Mesenchymal stem cell (in vitro differentiated cells and primary cell): ENCODE data around the gene KLHL15.

Experiments used
- DNase-seq: peaks from one replicate; pipeline ENCODE4 v3.0.0-alpha.2; 2013
- H2AFZ ChIP-seq: one replicate; pipeline ENCODE4 v1.6.1; 2013; ENCODE audit warnings: low read depth, mild to moderate bottlenecking, control low read depth, inconsistent platforms, low read length, moderate library complexity
- H2AK5ac ChIP-seq: 2 replicates; pipeline ENCODE4 v1.6.1; 2013; ENCODE audit warnings: low read length, moderate library complexity, mild to moderate bottlenecking, inconsistent platforms; ENCODE audit not compliant: severe bottlenecking
- H2BK120ac ChIP-seq: one replicate; pipeline ENCODE4 v1.6.1; 2013; ENCODE audit warnings: low read depth, mild to moderate bottlenecking, inconsistent platforms, low read length, moderate library complexity
- H2BK12ac ChIP-seq, 2 experiments: one replicate each; pipeline ENCODE4 v1.6.1; 2013; ENCODE audit warnings: inconsistent platforms in 2 of 2, low read length in 2 of 2, mild to moderate bottlenecking in 2 of 2, moderate library complexity in 2 of 2, control low read depth in 1 of 2
- H2BK15ac ChIP-seq: one replicate; pipeline ENCODE4 v1.6.1; 2013; ENCODE audit warnings: mild to moderate bottlenecking, low read depth, inconsistent platforms; ENCODE audit not compliant: poor library complexity, severe bottlenecking
- H2BK5ac ChIP-seq: 2 replicates; pipeline ENCODE4 v1.6.1; 2013; ENCODE audit warnings: low read depth, mild to moderate bottlenecking, low read length, control low read depth, inconsistent platforms; ENCODE audit not compliant: poor library complexity, severe bottlenecking
- H3K14ac ChIP-seq, 2 experiments: one replicate each; pipeline ENCODE4 v1.6.1; 2013; ENCODE audit warnings: inconsistent platforms in 2 of 2, low read length in 2 of 2, control low read depth in 1 of 2, mild to moderate bottlenecking in 1 of 2, moderate library complexity in 1 of 2
- H3K18ac ChIP-seq, 2 experiments: one replicate each; pipeline ENCODE4 v1.6.1; 2013; ENCODE audit warnings: inconsistent platforms in 2 of 2, low read length in 2 of 2, control low read depth in 1 of 2, low read depth in 1 of 2, mild to moderate bottlenecking in 1 of 2
- H3K23ac ChIP-seq, 2 experiments: one replicate each; pipeline ENCODE4 v1.6.1; 2013; ENCODE audit warnings: inconsistent platforms in 2 of 2, low read length in 2 of 2, mild to moderate bottlenecking in 2 of 2, moderate library complexity in 2 of 2, control low read depth in 1 of 2
- H3K27ac ChIP-seq: 2 replicates; pipeline ENCODE4 v1.5.1; 2013; ENCODE audit warnings: mild to moderate bottlenecking, moderate library complexity, low read length, control low read depth, inconsistent platforms; ENCODE audit not compliant: poor library complexity, severe bottlenecking
- H3K27me3 ChIP-seq, 2 experiments: 2 replicates each; pipeline versions ENCODE4 v1.6.1 to v1.7.0; 2013; ENCODE audit warnings: low read length in 2 of 2, mild to moderate bottlenecking in 2 of 2, moderate library complexity in 2 of 2, control low read depth in 1 of 2, inconsistent platforms in 1 of 2; ENCODE audit not compliant: control insufficient read depth in 1 of 2, insufficient read depth in 1 of 2
- H3K36me3 ChIP-seq, 2 experiments: 2 replicates each; pipeline versions ENCODE4 v1.6.1 to v1.7.0; 2013; ENCODE audit warnings: low read length in 2 of 2, control low read depth in 1 of 2, inconsistent platforms in 1 of 2, low read depth in 1 of 2, mild to moderate bottlenecking in 1 of 2; ENCODE audit not compliant: insufficient read depth in 2 of 2, control insufficient read depth in 1 of 2
- H3K4ac ChIP-seq, 2 experiments: one replicate each; pipeline ENCODE4 v1.6.1; 2013; ENCODE audit warnings: inconsistent platforms in 2 of 2, low read length in 2 of 2, mild to moderate bottlenecking in 2 of 2, moderate library complexity in 2 of 2, control low read depth in 1 of 2, low read depth in 1 of 2
- H3K4me1 ChIP-seq: 2 replicates; pipeline ENCODE4 v1.6.1; 2013; ENCODE audit warnings: low read depth, low read length, control low read depth; ENCODE audit not compliant: control insufficient read depth, insufficient read depth
- H3K4me2 ChIP-seq: 2 replicates; pipeline ENCODE4 v1.6.1; 2013; ENCODE audit warnings: low read length, mild to moderate bottlenecking, inconsistent platforms; ENCODE audit not compliant: poor library complexity, severe bottlenecking
- H3K4me3 ChIP-seq, 2 experiments: 2 replicates each; pipeline versions ENCODE4 v1.5.1 to v1.7.0; 2013; ENCODE audit warnings: low read length in 2 of 2, mild to moderate bottlenecking in 2 of 2, control low read depth in 1 of 2, low read depth in 1 of 2; ENCODE audit not compliant: insufficient read depth in 1 of 2
- H3K79me1 ChIP-seq: replicated peaks from 2 replicates; pipeline ENCODE4 v1.6.1; 2013; ENCODE audit warnings: mild to moderate bottlenecking, control low read depth, low read length, inconsistent platforms; ENCODE audit not compliant: poor library complexity, severe bottlenecking
- H3K9ac ChIP-seq: 2 replicates; pipeline ENCODE4 v1.7.0; 2013; ENCODE audit warnings: mild to moderate bottlenecking, low read length, moderate library complexity
- H3K9me3 ChIP-seq: 2 replicates; pipeline ENCODE4 v1.7.0; 2013; ENCODE audit warnings: mild to moderate bottlenecking, low read length; ENCODE audit not compliant: control insufficient read depth
- H4K8ac ChIP-seq: one replicate; pipeline ENCODE4 v1.6.1; 2013; ENCODE audit warnings: inconsistent platforms, mild to moderate bottlenecking, low read length, moderate library complexity
- H4K91ac ChIP-seq: one replicate; pipeline ENCODE4 v1.6.1; 2013; ENCODE audit warnings: mild to moderate bottlenecking, low read length, inconsistent platforms
- WGBS: methylation state at CpG from one replicate; pipeline ENCODE4 v1.1.7; 2013; ENCODE audit warnings: mixed read lengths; 5-methylcytosine and 5-hydroxymethylcytosine counted together

The KLHL15 gene

GRCh38 chrX:23989689-23990088 is 37.3 kb downstream of the KLHL15 start:
- DNase-seq: no peak
- Histone ChIP-seq H3K4me1 (no peaks in the 10 kb centered on the region), H4K8ac (no peak overlapping the region), H3K4ac (no peak overlapping the region), H2BK12ac (no peak overlapping the region), H3K4me2 (no peak overlapping the region), H3K79me1 (peaks cover 8% of the 10 kb centered on the region), H2BK15ac (no peak overlapping the region), H2BK120ac (no peak overlapping the region), H3K36me3 (peaks cover 11 to 23% of the 10 kb centered on the region in 2 experiments), H2AK5ac (no peak overlapping the region), H3K18ac (no peak overlapping the region), H3K9me3 (no peaks in the 10 kb centered on the region), H3K27me3 (peaks cover 0 to 15% of the 10 kb centered on the region in 2 experiments), H4K91ac (no peak overlapping the region), H2AFZ (no peak overlapping the region), H3K4me3 (no peak overlapping the region), H3K9ac (no peak overlapping the region), H3K27ac (no peak overlapping the region), H3K23ac (no peak overlapping the region), H2BK5ac (no peak overlapping the region), H3K14ac (no peak overlapping the region)
- WGBS: 100% methylated on average over 1 of the region's 3 CpGs

- no peak overlapping the region for H2BK5ac ChIP-seq
- H3K27ac ChIP-seq: no peak overlapping the region
- H3K4ac ChIP-seq: no peak overlapping the region
- DNase-seq: no peak
- no peak overlapping the region for H2BK120ac ChIP-seq
- H2AFZ ChIP-seq: no peak overlapping the region
- no peaks in the 10 kb centered on the region for H3K4me1 ChIP-seq
- H3K9me3 ChIP-seq: no peaks in the 10 kb centered on the region
- no peak overlapping the region for H2AK5ac ChIP-seq
- no peak overlapping the region for H3K9ac ChIP-seq
- H2BK15ac ChIP-seq: no peak overlapping the region
- H3K14ac ChIP-seq: no peak overlapping the region
- H4K8ac ChIP-seq: no peak overlapping the region
- H3K79me1 ChIP-seq: peaks cover under 1% of the 10 kb centered on the region
- no peak overlapping the region for H4K91ac ChIP-seq
- no peak overlapping the region for H3K4me3 ChIP-seq
- peaks cover 0 to 26% of the 10 kb centered on the region in 2 experiments for H3K27me3 ChIP-seq
- no peak overlapping the region for H2BK12ac ChIP-seq
- H3K36me3 ChIP-seq: peaks cover 5 to 13% of the 10 kb centered on the region in 2 experiments
- H3K4me2 ChIP-seq: no peak overlapping the region
- H3K18ac ChIP-seq: no peak overlapping the region
- H3K23ac ChIP-seq: no peak overlapping the region
- WGBS: 100% methylated on average over 1 of the region's 1 CpG
Measured at GRCh38 chrX:23982891-23983290, 44.1 kb downstream of the KLHL15 start.

GRCh38 chrX:23981711-23982110 is 45.3 kb downstream of the KLHL15 start:
- no peak overlapping the region for H2BK15ac ChIP-seq
- H2AK5ac ChIP-seq: no peak overlapping the region
- H3K18ac ChIP-seq: no peak overlapping the region
- no peak overlapping the region for H3K4me2 ChIP-seq
- no peak overlapping the region for H3K4me3 ChIP-seq
- no peak overlapping the region for H2BK120ac ChIP-seq
- no peaks in the 10 kb centered on the region for H3K4me1 ChIP-seq
- no peak overlapping the region for H3K4ac ChIP-seq
- no peak overlapping the region for H2BK5ac ChIP-seq
- peaks cover 0 to 23% of the 10 kb centered on the region in 2 experiments for H3K27me3 ChIP-seq
- no peak overlapping the region for H4K91ac ChIP-seq
- 100% methylated on average over 2 of the region's 2 CpGs for WGBS
- peaks cover 4 to 5% of the 10 kb centered on the region in 2 experiments for H3K36me3 ChIP-seq
- no peak for DNase-seq
- H4K8ac ChIP-seq: no peak overlapping the region
- no peak overlapping the region for H3K27ac ChIP-seq
- H2BK12ac ChIP-seq: no peak overlapping the region
- no peaks in the 10 kb centered on the region for H3K9me3 ChIP-seq
- H3K79me1 ChIP-seq: no peaks in the 10 kb centered on the region
- H2AFZ ChIP-seq: no peak overlapping the region
- no peak overlapping the region for H3K14ac ChIP-seq
- H3K23ac ChIP-seq: no peak overlapping the region
- no peak overlapping the region for H3K9ac ChIP-seq

- H3K14ac ChIP-seq: no peak overlapping the region
- H4K8ac ChIP-seq: no peak overlapping the region
- H4K91ac ChIP-seq: no peak overlapping the region
- H3K36me3 ChIP-seq: peaks cover under 1 to 4% of the 10 kb centered on the region in 2 experiments
- no peak overlapping the region for H3K4ac ChIP-seq
- no peak overlapping the region for H2AK5ac ChIP-seq
- H2BK15ac ChIP-seq: no peak overlapping the region
- DNase-seq: no peak
- no peaks in the 10 kb centered on the region for H3K79me1 ChIP-seq
- H2BK120ac ChIP-seq: no peak overlapping the region
- peaks cover 0 to 23% of the 10 kb centered on the region in 2 experiments for H3K27me3 ChIP-seq
- H3K9ac ChIP-seq: no peak overlapping the region
- no CpG with 5 or more reads among the region's 4 CpGs for WGBS
- no peaks in the 10 kb centered on the region for H3K4me1 ChIP-seq
- no peak overlapping the region for H2BK12ac ChIP-seq
- H3K4me2 ChIP-seq: no peak overlapping the region
- H3K4me3 ChIP-seq: no peak overlapping the region
- no peak overlapping the region for H3K27ac ChIP-seq
- no peak overlapping the region for H2BK5ac ChIP-seq
- H2AFZ ChIP-seq: no peak overlapping the region
- H3K23ac ChIP-seq: no peak overlapping the region
- H3K18ac ChIP-seq: no peak overlapping the region
- no peaks in the 10 kb centered on the region for H3K9me3 ChIP-seq
Measured at GRCh38 chrX:23981222-23981621, 45.8 kb downstream of the KLHL15 start.
